HG02943 (cell line): Measurements from ENCODE around the gene PRLH.

Source experiments
- ATAC-seq: cut with Tn5 transposase; IDR thresholded peaks from one replicate; pipeline ENCODE4 v1.9.1; 2021; ENCODE audit warnings: mild to moderate bottlenecking, low read depth, moderate library complexity; ENCODE audit not compliant: unreplicated experiment

The PRLH gene

GRCh38 chr2:237566401-237567235 is at the start of gene PRLH:
TSS of gene PRLH (plus strand) at chr2:237566574. CDS start at chr2:237566574, 0 bp downstream.
- no peak for ATAC-seq

- ATAC-seq: no peak
Observed at GRCh38 chr2:237517163-237517562, 49.2 kb upstream of the PRLH start.

GRCh38 chr2:237517990-237518389 is 48.4 kb upstream of the PRLH start:
- ATAC-seq: no peak

- no peak for ATAC-seq
Observed at GRCh38 chr2:237519506-237520245, 46.7 kb upstream of the PRLH start.

- no peak for ATAC-seq
Observed at GRCh38 chr2:237520290-237520689, 46.1 kb upstream of the PRLH start.

GRCh38 chr2:237524631-237525030 is 41.7 kb upstream of the PRLH start:
- ATAC-seq: no peak

- no peak for ATAC-seq
Observed at GRCh38 chr2:237525559-237526157, 40.7 kb upstream of the PRLH start.

GRCh38 chr2:237527233-237527632 is 39.1 kb upstream of the PRLH start:
- no peak for ATAC-seq

GRCh38 chr2:237527766-237528165 is 38.6 kb upstream of the PRLH start:
- ATAC-seq: no peak

GRCh38 chr2:237529452-237530402 is 36.6 kb upstream of the PRLH start:
- ATAC-seq: peak; percentile 81

- ATAC-seq: no peak
Observed at GRCh38 chr2:237530472-237531433, 35.6 kb upstream of the PRLH start.

GRCh38 chr2:237532160-237532559 is 34.2 kb upstream of the PRLH start:
- ATAC-seq: no peak

GRCh38 chr2:237533668-237534161 is 32.7 kb upstream of the PRLH start:
- no peak for ATAC-seq

GRCh38 chr2:237534380-237534779 is 32.0 kb upstream of the PRLH start:
- ATAC-seq: no peak

GRCh38 chr2:237535385-237536082 is 30.8 kb upstream of the PRLH start:
- ATAC-seq: no peak

GRCh38 chr2:237536083-237536415 is 30.3 kb upstream of the PRLH start:
- ATAC-seq: no peak

- no peak for ATAC-seq
Observed at GRCh38 chr2:237536617-237537016, 29.8 kb upstream of the PRLH start.

GRCh38 chr2:237538001-237538720 is 28.2 kb upstream of the PRLH start:
- ATAC-seq: no peak
